Ectodermal cell (in vitro differentiated cells): ENCODE measurements around the gene ERN2.
"Not testable (repeated sequence)": the region's sequence is repeated elsewhere in the genome, so short reads cannot be mapped to it uniquely, and the experiment has no call there.

ENCODE experiments used
- H3K27ac ChIP-seq: 2 replicates; pipeline ENCODE4 v1.7.0; 2013; ENCODE audit warnings: mild to moderate bottlenecking, low read depth, low read length; ENCODE audit not compliant: insufficient read depth, poor library complexity, severe bottlenecking
- H3K27me3 ChIP-seq: 2 replicates; pipeline ENCODE4 v1.7.0; 2013; ENCODE audit warnings: mild to moderate bottlenecking, low read length; ENCODE audit not compliant: insufficient read depth, control insufficient read depth, poor library complexity, severe bottlenecking
- H3K36me3 ChIP-seq: one replicate; pipeline ENCODE4 v1.7.0; 2013; ENCODE audit warnings: low read length; ENCODE audit not compliant: control insufficient read depth, insufficient read depth
- H3K4me1 ChIP-seq: one replicate; pipeline ENCODE4 v1.7.0; 2013; ENCODE audit warnings: low read length; ENCODE audit not compliant: control insufficient read depth, insufficient read depth
- H3K4me3 ChIP-seq: 2 replicates; pipeline ENCODE4 v1.7.0; 2013; ENCODE audit warnings: low read depth, low read length, control low read depth; ENCODE audit not compliant: insufficient read depth
- H3K9me3 ChIP-seq: 2 replicates; pipeline ENCODE4 v1.7.0; 2013; ENCODE audit warnings: mild to moderate bottlenecking, low read length, moderate library complexity; ENCODE audit not compliant: control insufficient read depth
- WGBS, 2 experiments: methylation state at CpG; one replicate each; pipeline ENCODE4 v1.1.7; 2013; ENCODE audit warnings: missing lambda C conversion rate in 2 of 2; 5-methylcytosine and 5-hydroxymethylcytosine counted together

The ERN2 gene

DNA sequence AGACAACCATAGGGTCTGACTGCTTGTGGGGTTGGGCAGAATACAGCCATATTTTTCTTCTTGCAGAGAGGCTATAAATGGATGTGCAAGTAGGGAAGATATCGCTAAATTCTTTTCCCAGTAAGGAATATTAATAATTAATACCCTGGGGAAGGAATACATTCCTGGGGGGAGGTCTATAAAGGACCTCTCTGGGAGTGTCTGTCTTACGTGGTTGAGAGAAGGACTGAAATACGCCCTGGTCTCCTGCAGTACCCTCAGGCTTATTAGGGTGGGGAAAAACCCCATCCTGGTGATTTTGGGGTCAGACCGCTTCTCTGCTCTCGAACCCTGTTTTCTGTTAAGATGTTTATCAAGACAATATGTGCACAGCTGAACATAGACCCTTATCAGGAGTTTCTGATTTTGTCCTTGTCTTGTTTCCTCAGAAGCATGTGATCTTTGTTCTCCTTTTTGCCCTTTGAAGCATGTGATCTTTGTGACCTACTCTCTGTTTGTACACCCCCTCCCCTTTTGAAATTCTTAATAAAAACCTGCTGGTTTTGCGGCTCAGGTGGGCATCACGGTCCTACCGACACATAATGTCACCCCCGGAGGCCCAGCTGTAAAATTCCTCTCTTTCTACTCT, 9.7 kb upstream of the ERN2 start:
- H3K36me3 ChIP-seq, H3K4me1 ChIP-seq, H3K27ac ChIP-seq, H3K4me3 ChIP-seq, H3K27me3 ChIP-seq, H3K9me3 ChIP-seq: not testable (repeated sequence)
- 90 to 94% methylated on average over 8 of the region's 9 CpGs for WGBS, 2 experiments

DNA sequence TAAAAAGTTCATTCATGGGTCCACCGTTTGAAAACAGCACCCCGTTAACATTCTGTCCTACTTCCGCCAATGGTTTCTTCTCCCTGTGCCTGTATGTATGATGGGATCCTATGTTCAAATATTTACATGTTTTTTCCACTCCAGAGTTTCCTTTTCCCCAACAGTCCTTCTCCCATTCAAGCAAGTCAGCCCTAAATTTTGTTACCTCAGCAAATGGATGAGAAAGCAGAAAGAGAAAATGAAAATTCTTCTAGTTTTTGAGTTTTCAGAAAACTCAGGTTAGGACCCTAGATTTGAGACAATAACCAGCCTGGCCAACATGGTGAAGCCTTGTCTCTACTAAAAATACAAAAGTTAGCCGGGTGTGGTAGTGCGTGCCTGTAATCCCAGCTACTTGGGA, 3.5 kb upstream of the ERN2 start:
- Histone ChIP-seq H3K36me3 (no peaks in the 10 kb centered on the region), H3K27ac (no peak overlapping the region), H3K9me3 (no peaks in the 10 kb centered on the region), H3K27me3 (peaks cover 15% of the 10 kb centered on the region), H3K4me1 (no peaks in the 10 kb centered on the region), H3K4me3 (no peak overlapping the region)
- WGBS, 2 experiments = 88 to 99% methylated on average over 4 to 5 of the region's 5 CpGs

DNA sequence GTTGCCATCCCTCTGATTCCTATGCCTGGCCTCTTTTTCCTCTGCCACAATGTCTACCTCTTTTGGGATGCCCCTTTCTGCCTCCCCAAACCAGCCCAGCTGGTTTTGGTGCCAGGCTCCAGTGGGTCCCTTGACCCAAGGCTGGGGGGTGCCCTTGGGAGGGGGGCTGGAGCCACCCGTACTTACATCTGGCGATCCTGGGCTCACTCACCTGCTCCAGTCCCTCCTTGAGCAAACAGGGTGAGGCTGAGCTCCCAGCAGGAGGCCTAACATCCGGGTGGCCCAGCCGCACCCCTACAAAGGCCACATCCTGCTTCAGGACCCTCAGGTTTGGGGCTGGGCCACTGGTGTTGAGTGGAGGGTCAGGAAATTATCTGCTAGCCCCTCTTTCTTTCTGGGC, 1.2 kb downstream of the ERN2 start:
- Histone ChIP-seq H3K27me3 (peaks cover 15% of the 10 kb centered on the region), H3K4me1 (no peaks in the 10 kb centered on the region), H3K27ac (no peak overlapping the region), H3K4me3 (no peak overlapping the region), H3K36me3 (no peaks in the 10 kb centered on the region), H3K9me3 (no peaks in the 10 kb centered on the region)
- WGBS, 2 experiments = 83 to 87% methylated on average over 4 of the region's 4 CpGs

DNA sequence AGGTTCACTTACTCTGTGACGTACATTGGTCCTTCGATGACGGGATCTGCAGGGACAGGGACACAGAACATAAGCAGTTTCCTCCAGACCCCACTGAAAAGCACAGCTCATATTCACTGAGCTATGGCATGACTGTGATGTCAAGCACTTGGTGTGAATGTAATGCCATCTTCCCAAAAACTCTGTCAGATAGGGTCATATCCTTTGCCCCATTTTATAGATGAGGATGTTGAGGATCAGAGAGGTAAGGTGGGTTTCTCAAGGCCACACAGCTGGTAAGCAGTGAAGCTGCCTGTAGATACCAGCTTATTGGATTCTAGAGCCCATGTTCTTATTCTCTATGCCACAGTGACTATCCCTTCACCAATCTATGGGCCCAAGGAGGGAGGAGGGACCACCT, 2.5 kb downstream of the ERN2 start:
- no peaks in the 10 kb centered on the region for H3K9me3 ChIP-seq
- no peak overlapping the region for H3K27ac ChIP-seq
- H3K36me3 ChIP-seq = no peaks in the 10 kb centered on the region
- WGBS, 2 experiments = 92 to 94% methylated on average over 3 of the region's 3 CpGs
- H3K4me1 ChIP-seq = no peaks in the 10 kb centered on the region
- no peak overlapping the region for H3K4me3 ChIP-seq
- peaks cover 15% of the 10 kb centered on the region for H3K27me3 ChIP-seq

DNA sequence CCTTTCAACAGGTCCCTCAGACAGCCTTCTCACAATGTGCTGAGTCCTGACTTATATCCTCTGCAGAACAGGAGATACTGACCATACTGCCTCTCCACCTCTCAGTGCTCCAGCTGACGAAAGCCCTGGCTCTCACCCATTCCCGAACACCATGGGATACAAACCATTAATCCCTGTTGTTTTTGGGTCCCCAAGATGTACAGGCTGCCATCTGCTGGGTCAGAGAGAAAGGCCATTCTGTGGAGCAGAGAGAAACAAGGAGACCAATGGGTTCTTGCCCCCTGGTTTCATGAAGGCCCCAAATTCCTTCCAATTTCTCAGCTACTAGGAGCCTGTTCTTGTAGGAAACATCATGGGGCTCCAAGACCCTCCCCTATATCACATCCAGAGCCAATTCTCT, 3.0 kb downstream of the ERN2 start:
- H3K4me3 ChIP-seq = no peak overlapping the region

DNA sequence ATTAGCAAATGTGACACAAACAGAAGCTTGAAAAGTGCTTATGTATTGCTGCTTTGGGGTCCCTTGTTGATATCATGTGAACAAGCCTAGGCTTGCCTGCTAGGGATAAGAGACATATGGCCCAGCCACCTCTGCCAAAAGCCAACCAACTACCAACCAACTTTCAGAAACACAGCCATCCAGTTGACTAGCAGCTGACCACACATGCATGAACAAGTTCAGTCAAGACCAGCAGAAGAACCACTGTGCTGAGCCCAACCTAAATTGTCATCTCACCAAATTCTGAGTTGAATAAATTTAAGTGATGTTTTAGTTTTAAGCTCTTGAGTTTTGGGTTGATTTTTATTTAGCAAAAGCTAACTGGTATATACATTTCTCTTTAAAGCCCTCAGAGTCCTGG, 3.5 kb downstream of the ERN2 start:
- Histone ChIP-seq H3K27me3 (peaks cover 15% of the 10 kb centered on the region), H3K4me1 (no peaks in the 10 kb centered on the region), H3K36me3 (no peaks in the 10 kb centered on the region), H3K9me3 (no peaks in the 10 kb centered on the region), H3K27ac (no peak overlapping the region), H3K4me3 (no peak overlapping the region)

More for the DNA sequence above, 3.0 kb downstream of the ERN2 start:
- no peaks in the 10 kb centered on the region for H3K9me3 ChIP-seq
- H3K27ac ChIP-seq = no peak overlapping the region
- no peaks in the 10 kb centered on the region for H3K4me1 ChIP-seq
- 90 to 92% methylated on average over 2 of the region's 2 CpGs for WGBS, 2 experiments
- H3K36me3 ChIP-seq = no peaks in the 10 kb centered on the region
- H3K27me3 ChIP-seq = peaks cover 15% of the 10 kb centered on the region

DNA sequence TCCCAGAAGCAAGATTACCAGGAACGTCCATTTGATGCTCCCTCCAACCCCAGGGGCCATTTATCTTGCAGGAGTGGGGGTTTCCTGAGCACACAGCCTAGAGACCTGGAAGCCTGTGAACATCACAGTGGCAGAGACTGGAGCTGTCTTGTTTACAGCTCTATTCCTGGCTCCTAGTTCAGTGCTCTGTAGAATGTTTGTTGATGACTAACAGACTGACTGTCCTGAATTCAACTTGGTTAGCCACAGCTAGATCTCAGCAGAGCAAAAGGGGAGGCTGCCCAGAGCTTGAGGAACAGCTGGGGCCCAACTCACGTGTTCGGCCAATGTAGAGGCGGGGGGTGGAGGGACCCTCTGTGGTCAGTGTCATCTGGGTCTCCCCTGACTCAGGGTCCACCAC, 6.6 kb downstream of the ERN2 start:
- WGBS, 2 experiments = 92 to 94% methylated on average over 4 of the region's 4 CpGs
- Histone ChIP-seq H3K27ac (no peak overlapping the region), H3K4me1 (no peaks in the 10 kb centered on the region), H3K36me3 (no peaks in the 10 kb centered on the region), H3K9me3 (no peaks in the 10 kb centered on the region), H3K4me3 (no peak overlapping the region), H3K27me3 (no peaks in the 10 kb centered on the region)

DNA sequence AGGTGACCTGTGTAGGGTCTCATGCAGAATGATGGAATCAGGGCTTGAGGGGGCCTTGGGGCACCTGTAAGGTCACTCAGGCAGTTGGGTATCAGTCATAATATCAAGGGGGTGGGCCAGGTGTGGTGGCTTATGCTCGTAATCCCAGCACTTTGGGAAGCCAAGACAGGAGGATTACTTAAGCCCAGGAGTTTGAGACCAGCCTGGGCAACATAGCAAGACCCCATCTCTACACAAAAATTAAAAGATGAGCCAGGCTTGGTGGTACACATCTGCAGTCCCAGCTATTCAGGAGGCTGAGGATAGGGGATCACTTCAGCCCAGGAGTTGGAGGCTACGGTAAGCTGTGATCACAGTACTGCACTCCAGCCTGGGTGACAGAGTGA, 7.5 kb downstream of the ERN2 start:
- no peaks in the 10 kb centered on the region for H3K27me3 ChIP-seq
- H3K4me3 ChIP-seq = no peak overlapping the region
- H3K4me1 ChIP-seq = peaks cover 6% of the 10 kb centered on the region
- H3K36me3 ChIP-seq = no peaks in the 10 kb centered on the region
- H3K9me3 ChIP-seq = no peaks in the 10 kb centered on the region
- no peak overlapping the region for H3K27ac ChIP-seq
- 81 to 90% methylated on average over 2 of the region's 2 CpGs for WGBS, 2 experiments

DNA sequence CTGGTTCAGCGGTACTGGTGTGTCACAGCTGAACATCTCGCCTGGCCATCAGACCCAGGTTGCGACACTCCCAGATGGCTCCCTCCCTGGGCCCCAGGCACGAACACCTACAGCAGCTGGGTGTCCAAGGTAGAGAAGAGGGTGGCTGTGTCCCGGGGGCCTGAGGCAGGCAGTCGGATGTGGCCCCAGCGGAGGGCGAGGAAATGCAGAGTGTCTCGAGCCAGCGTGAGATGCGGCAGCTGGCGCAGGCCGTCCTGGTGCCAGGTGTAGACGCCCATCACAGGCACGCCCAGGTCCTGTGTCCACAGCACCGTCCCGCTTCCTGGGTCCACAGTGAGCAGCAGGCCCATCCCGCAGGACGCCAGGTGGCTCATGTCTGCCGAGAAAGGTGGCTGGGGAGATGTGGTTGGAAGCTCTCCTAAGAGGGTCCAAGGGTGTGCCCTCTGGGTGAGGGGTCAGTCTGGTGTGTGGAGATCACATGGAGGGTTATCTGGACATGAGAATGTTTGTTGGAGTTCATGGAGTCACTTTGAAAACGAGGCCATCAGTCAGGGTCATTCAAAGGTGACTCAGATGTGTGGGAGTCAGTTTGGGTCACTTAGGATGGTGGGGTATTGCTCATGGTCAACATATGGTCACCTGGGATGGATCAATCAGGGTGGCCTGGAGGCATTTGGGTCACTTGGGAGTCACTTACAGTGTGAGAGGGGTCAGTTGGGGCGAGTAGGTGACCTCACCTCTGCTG, 8.1 kb downstream of the ERN2 start:
- 92 to 94% methylated on average over 22 of the region's 22 CpGs for WGBS, 2 experiments
- Histone ChIP-seq H3K4me1 (peaks cover 8% of the 10 kb centered on the region), H3K27ac (no peak overlapping the region), H3K9me3 (no peaks in the 10 kb centered on the region), H3K4me3 (no peak overlapping the region), H3K36me3 (no peaks in the 10 kb centered on the region), H3K27me3 (no peaks in the 10 kb centered on the region)

DNA sequence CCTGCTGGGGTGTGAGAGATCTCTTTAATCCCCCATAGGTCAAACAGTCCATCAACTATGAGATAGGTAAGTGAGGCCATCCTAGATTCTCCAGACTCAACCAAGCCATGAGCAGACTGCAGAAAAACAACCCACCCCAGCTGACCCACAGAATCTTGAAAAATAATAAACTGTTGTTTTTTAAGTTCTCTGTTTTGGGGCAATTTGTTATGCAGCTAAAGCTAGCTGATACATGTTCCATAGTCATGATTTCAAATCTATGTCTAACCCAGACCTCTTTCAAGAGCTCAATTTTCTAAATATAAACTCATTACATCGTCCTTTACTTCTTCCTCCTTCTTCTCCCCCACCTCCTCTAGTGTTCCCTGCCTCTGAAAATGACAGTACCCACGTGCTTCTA, 10.1 kb downstream of the ERN2 start:
- Histone ChIP-seq H3K4me3 (no peak overlapping the region), H3K9me3 (no peaks in the 10 kb centered on the region), H3K27me3 (no peaks in the 10 kb centered on the region), H3K27ac (no peak overlapping the region), H3K4me1 (peaks cover 8% of the 10 kb centered on the region), H3K36me3 (no peaks in the 10 kb centered on the region)
- 80 to 81% methylated on average over 2 of the region's 2 CpGs for WGBS, 2 experiments
